Effector memory CD4-positive, alpha-beta T cell (primary cell): ENCODE results near the gene SH3BP1.

Experiments
- DNase-seq, 3 donors: peaks; one replicate each; pipeline ENCODE4 v3.0.0-alpha.2; 2020
- H3K27ac ChIP-seq: 2 replicates; pipeline ENCODE4 v1.7.0; 2013; ENCODE audit warnings: mild to moderate bottlenecking, low read length, moderate library complexity; ENCODE audit not compliant: insufficient read depth, poor library complexity, severe bottlenecking
- H3K27me3 ChIP-seq: replicated peaks from 2 replicates; pipeline ENCODE4 v1.7.0; 2013; ENCODE audit warnings: mild to moderate bottlenecking, low read length; ENCODE audit not compliant: insufficient read depth, control insufficient read depth, poor library complexity, severe bottlenecking
- H3K36me3 ChIP-seq: 2 replicates; pipeline ENCODE4 v1.7.0; 2013; ENCODE audit warnings: mild to moderate bottlenecking, low read length, moderate library complexity; ENCODE audit not compliant: control insufficient read depth, insufficient read depth
- H3K4me1 ChIP-seq: 2 replicates; pipeline ENCODE4 v1.7.0; 2013; ENCODE audit warnings: low read length, mild to moderate bottlenecking; ENCODE audit not compliant: control insufficient read depth, insufficient read depth, poor library complexity, severe bottlenecking
- H3K4me3 ChIP-seq: 2 replicates; pipeline ENCODE4 v1.7.0; 2013; ENCODE audit warnings: low read length, low read depth, mild to moderate bottlenecking; ENCODE audit not compliant: insufficient read depth, poor library complexity, severe bottlenecking
- H3K9me3 ChIP-seq: 2 replicates; pipeline ENCODE4 v1.7.0; 2013; ENCODE audit warnings: mild to moderate bottlenecking, low read length, moderate library complexity; ENCODE audit not compliant: control insufficient read depth

Gene SH3BP1

DNA sequence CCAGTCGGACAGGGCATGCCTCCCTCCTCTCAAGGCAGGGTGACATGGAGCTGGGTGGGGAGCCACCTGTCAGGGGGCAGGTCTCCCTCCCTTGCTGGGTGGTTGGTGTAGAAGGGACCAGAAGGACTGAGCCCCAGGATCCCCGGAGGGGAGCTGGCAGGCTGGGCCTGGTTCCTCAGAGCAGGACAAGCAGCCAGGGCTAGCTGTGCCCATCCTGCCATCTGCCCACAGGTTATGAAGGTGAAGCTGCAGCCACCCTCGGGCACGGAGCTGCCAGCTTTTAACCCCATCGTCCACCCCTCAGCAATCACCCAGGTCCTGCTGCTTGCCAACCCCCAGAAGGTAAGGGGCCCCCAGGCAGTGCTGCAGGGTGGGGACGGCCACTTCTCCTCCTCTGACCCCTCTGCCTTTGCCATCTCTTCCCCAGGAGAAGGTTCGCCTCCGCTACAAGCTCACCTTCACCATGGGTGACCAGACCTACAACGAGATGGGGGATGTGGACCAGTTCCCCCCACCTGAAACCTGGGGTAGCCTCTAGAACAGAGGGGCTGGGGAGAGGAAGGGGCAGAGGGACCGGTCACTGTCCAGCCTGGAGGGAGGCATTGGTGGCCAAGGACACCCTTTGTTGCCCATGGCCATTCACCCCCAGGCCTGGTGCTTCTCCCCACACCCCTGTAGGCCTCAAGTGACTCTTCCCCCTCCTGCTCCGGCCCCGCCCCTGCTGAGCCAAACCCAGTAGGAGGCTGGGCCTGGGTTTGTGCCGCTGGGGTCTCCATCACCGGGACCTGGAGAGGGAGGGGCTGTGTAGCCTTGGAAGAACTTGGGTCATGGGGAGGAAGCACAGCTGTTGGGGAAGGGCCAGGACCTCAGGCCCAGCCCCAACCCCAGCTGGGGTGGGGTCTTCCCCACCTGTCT is 7.0 kb upstream of the SH3BP1 start:
- H3K9me3 ChIP-seq: no peaks in the 10 kb centered on the region
- H3K36me3 ChIP-seq: peaks cover 12% of the 10 kb centered on the region
- peaks cover 66% of the 10 kb centered on the region for H3K4me1 ChIP-seq
- peak overlapping the region; percentile 65 for H3K27ac ChIP-seq
- H3K4me3 ChIP-seq: no peak overlapping the region
- DNase-seq: no peak
- no peaks in the 10 kb centered on the region for H3K27me3 ChIP-seq

DNA sequence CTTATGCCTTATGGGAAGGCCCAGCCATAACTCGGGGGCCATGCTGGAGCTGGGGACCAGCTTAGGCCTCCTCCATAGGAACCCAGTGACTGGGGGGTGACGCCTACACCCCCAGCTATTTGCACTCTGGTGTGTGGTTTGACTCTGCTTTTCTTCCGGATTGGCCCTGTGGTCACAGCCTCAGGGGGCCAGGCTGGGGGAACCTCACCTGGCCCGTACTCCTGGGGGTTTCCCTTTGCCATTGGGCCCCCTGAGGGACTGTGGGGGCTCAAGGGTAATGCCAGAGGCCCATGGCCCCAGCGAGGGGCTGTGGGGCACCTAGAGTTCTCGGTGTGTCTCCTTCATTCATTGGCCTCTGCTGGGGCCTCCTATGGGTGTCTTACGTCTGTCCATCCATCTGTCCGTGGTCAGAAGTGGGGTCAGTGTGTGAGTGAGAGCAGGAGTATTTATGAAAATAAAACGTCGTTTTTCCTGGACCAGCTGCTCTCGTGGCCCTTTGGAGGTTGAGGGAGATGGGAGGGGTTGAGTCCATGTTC is 6.3 kb upstream of the SH3BP1 start:
- Histone ChIP-seq H3K36me3 (peaks cover 12% of the 10 kb centered on the region), H3K27me3 (no peaks in the 10 kb centered on the region), H3K27ac (peak overlapping the region; percentile 65), H3K4me3 (no peak overlapping the region), H3K9me3 (no peaks in the 10 kb centered on the region), H3K4me1 (peaks cover 66% of the 10 kb centered on the region)
- peak in 1 of 3 donors; percentile 41 for DNase-seq

DNA sequence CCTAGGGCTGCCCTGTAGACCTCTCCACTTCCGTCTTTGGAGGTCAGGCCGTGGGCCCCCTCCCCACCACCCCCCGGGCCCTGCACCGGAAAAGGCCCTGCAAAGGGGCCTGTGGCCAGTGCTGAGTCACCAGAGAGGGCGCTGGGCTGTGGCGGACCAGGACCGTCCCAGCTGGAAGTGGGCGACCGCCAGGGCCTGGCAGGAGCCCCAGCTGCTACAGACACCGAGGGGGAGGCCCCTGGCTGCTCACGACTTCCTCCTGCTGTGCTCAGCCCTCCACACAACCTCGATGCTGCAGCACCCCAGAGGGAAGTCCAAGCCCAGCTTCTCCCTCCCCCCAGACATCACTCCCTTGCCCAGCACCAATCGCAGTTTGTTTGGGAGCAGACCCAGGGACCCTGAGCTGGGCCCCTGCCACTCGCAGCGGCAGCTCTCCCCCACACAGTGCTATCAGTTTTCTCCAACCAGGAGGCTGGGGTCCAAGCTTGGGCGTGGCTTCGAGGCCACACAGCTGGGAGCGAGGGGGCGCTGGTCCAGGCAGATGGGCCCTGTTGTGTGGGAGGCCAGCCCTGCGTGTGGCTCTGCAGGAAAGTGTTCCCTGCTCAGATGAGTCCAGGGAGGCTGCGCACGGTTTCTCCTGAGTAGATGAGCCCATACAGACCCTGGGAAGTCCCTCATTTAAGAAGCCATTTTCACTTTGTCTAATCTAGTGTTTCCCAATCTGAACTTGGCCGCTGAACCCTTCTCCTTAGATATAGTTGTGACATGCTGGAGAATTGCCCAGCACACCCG is 5.6 kb upstream of the SH3BP1 start:
- DNase-seq: peak in 1 of 3 donors; percentile 46

DNA sequence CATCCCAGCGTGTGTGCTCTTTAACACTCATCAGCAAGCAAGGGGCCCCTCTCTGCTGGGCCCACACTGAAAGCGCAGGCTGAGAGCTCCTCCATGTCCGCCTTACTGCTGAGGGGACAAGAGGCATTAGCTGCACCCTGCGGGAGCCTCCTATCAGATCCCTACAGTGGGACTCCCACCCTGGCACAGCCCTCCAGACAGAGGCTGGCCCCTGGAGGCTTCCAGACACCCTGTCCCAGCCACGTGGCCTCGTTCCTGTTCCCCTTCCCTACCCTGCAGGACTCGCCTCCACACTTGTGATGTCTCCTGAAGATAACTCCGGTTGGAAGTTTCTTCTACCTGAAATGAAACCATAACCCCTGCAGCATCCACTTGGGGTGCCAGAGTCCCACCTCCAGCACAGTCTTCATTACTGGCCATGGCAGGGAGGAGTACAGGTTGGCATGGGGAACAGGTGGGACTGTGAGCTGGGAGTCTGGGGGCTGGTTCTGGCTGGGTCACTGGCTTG is 5.0 kb upstream of the SH3BP1 start:
- Histone ChIP-seq H3K4me3 (peak overlapping the region; percentile 38), H3K9me3 (no peaks in the 10 kb centered on the region), H3K27ac (peak overlapping the region; percentile 65), H3K27me3 (no peaks in the 10 kb centered on the region), H3K4me1 (peaks cover 70% of the 10 kb centered on the region), H3K36me3 (peaks cover 12% of the 10 kb centered on the region)
- DNase-seq: no peak

More for the DNA sequence above, 5.6 kb upstream of the SH3BP1 start:
- Histone ChIP-seq H3K36me3 (peaks cover 12% of the 10 kb centered on the region), H3K27me3 (no peaks in the 10 kb centered on the region), H3K27ac (peak overlapping the region; percentile 65), H3K4me1 (peaks cover 66% of the 10 kb centered on the region), H3K9me3 (no peaks in the 10 kb centered on the region), H3K4me3 (peak overlapping the region; percentile 38)

DNA sequence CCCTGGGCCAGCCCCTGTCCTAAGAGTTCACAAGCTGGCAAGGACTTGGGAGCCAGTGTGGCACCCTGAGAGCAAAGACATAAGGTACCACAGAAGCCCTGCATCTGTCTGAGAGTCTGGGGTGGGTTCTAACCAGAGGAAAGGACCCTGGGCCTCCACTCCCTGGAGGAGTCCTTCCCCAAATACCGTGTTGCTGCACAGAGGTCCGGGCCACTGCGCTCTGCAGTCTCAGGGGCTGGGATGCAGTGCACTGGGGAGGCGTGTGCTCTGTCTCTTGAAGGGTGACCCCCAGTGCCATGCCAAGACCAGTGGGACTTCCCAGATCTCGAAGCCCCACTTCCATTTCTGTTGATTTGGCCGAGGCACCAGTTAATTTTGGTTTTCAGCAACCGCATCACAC is 4.3 kb upstream of the SH3BP1 start:
- Histone ChIP-seq H3K4me1 (peaks cover 76% of the 10 kb centered on the region), H3K27ac (peak overlapping the region; percentile 65), H3K36me3 (peaks cover 11% of the 10 kb centered on the region), H3K9me3 (no peaks in the 10 kb centered on the region), H3K27me3 (no peaks in the 10 kb centered on the region), H3K4me3 (no peak overlapping the region)
- DNase-seq: no peak

DNA sequence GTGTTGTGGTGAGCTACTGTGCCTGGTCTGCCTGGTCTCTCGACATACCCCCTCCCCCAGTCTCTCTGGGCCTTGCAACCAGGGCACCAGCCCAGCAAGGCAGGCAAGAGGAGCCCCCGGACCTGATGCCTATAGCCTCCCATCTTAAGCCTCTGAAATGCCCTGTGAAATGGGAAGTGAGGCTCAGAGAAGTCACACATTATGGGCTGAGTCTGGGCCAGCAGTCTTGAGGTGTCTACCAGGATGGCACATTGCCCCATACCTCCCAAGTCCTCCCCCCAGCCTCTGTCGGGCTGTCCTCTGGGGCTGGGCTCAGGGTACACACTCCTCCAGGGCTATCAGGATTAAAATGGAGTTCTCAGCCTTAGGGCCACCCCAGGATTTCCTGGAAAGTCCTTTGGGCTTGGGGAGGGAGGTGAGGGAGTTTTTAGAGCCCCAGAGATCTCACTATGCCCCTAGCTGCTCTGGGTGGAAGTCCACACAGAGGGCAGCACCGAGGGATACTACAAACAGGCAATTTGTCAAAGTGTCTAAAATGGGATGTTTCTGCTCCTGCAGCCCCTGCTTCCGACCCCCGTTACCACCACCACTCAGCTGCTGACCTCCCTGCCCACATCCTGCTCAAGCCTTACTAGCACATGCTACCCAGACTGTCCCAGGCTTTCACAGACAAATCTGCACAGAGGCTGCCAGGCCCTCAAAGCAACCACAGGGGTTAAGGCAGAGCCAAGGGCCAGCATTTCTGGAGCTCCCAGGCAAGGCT is 3.1 kb upstream of the SH3BP1 start:
- DNase-seq: no peak
- Histone ChIP-seq H3K4me1 (peaks cover 88% of the 10 kb centered on the region), H3K27ac (peak overlapping the region; percentile 78), H3K9me3 (no peaks in the 10 kb centered on the region), H3K36me3 (peaks cover 7% of the 10 kb centered on the region), H3K27me3 (no peaks in the 10 kb centered on the region), H3K4me3 (no peak overlapping the region)

DNA sequence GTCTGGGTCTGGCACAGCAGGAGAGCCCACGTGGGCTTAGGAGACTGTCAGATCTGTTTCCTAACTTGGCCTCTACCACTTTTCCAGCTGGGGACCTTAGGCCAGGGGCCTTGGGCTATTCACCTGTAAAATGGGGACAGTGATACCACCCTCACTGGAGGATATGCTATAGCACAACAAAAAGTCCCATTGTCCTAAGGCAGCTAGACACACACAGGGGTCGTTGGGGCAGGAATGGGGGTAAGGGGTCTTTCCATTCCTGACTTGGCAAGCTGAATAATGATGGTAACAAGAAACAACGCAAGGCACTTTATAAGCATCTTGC is 2.6 kb upstream of the SH3BP1 start:
- Histone ChIP-seq H3K27me3 (no peaks in the 10 kb centered on the region), H3K4me3 (no peak overlapping the region), H3K4me1 (peaks cover 93% of the 10 kb centered on the region), H3K27ac (peak overlapping the region; percentile 78), H3K9me3 (no peaks in the 10 kb centered on the region), H3K36me3 (peaks cover 7% of the 10 kb centered on the region)
- DNase-seq: no peak

DNA sequence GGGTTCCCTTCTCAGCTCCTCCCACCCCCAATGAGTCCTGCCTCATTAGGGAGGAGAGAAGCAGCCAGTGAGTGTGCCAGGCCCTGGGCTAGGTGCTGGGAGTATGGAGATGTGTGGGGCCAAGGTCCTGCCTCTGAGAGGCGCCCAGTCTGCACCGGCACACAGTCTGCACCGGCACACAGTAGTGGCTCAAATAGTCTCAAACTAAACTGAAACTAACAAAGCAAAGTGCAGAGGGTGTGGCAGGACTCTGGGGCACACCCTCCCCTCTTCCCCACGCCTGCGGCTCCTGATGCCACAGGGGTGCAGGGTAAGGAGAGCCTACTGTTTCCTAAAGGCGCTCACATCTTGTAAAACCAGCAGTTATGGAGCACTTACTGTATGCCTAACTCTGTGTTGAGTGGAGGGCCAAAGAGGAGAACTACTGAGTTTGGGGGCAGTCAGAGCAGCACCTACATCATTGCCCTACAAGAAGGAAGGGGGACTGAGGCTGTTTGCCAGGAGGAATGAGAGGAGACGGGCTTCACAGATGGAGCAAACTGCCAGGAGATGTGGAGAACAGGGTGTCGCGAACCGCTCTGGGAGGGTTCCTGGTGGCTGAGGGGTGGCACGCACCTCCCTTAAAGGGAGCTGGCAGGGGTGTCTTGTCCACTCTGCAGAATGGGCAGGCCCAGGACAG is 939 bp upstream of the SH3BP1 start:
- H3K27me3 ChIP-seq: no peaks in the 10 kb centered on the region
- peak overlapping the region; percentile 78 for H3K27ac ChIP-seq
- no peak for DNase-seq
- H3K9me3 ChIP-seq: no peaks in the 10 kb centered on the region
- H3K36me3 ChIP-seq: peaks cover 23% of the 10 kb centered on the region
- peak overlapping the region; percentile 77 for H3K4me3 ChIP-seq
- peaks cover 94% of the 10 kb centered on the region for H3K4me1 ChIP-seq
